ENCODE measurements around the gene HYI. TPM values are rescaled to one million over a fixed set of nuclear protein-coding genes. Genes with fewer than 3 reads are reported as not detected.

The HYI gene
- total and polyA plus RNA-seq, 2 experiments from 2014 or later: 14.3 to 18.9 TPM

GRCh38 chr1:43499898-43500297 lies 46.2 kb upstream of the HYI start:
- H3K27ac ChIP-seq (ENCODE audit: low read depth): no peak overlapping the region
- H3K9me2 ChIP-seq (ENCODE audit: insufficient read depth): no peaks in the 10 kb centered on the region
- no peaks in the 10 kb centered on the region for H3K79me2 ChIP-seq (replicated peaks; ENCODE audit: insufficient read depth)
- no peaks in the 10 kb centered on the region for H4K20me1 ChIP-seq (replicated peaks; ENCODE audit: insufficient read depth)
- H3K4me3 Mint-ChIP-seq: no peak overlapping the region
- peaks cover 13% of the 10 kb centered on the region for H3K9me3 Mint-ChIP-seq
- no peak for TF ChIP-seq ZNF462 (CRISPR knock-in tag; IDR thresholded peaks at IDR 0.05)
- 0 out of 4 replicates have a peak, but pooled peaks of 1 of the 2 experiments have one; percentile 15 for TF ChIP-seq CTCF (conservative IDR thresholded peaks at IDR 0.05; ENCODE audit: low read depth in 2 of 2)
- no peak overlapping the region for H2AFZ ChIP-seq
- no peaks in the 10 kb centered on the region for H3K36me3 ChIP-seq (ENCODE audit: insufficient read depth)
- peaks cover 7% of the 10 kb centered on the region for H3K4me1 Mint-ChIP-seq
- DNase-seq (ENCODE audit: low spot score) (peak; percentile 25), ATAC-seq (peak; percentile 61)
- H3K4me1 ChIP-seq (ENCODE audit: insufficient read depth): peaks cover 1% of the 10 kb centered on the region
- no peaks in the 10 kb centered on the region for H3K27me3 ChIP-seq (ENCODE audit: insufficient read depth)
- H3K27me3 Mint-ChIP-seq (ENCODE audit: insufficient read depth, low read depth, poor library complexity): peaks cover 6% of the 10 kb centered on the region
- no peak overlapping the region for H3K4me3 ChIP-seq
- H3K36me3 Mint-ChIP-seq (ENCODE audit: low read depth): peaks cover 5% of the 10 kb centered on the region
- H3K27ac Mint-ChIP-seq: no peak overlapping the region
- no peaks in the 10 kb centered on the region for H3F3A ChIP-seq (replicated peaks; ENCODE audit: low read depth)
- no peak overlapping the region for H3K4me2 ChIP-seq

GRCh38 chr1:43495204-43495603 lies 41.5 kb upstream of the HYI start:
- DNase-seq (ENCODE audit: low spot score) (peak; percentile 34), ATAC-seq (peak; percentile 59)
- peaks cover 12% of the 10 kb centered on the region for H3K4me1 ChIP-seq (ENCODE audit: insufficient read depth)
- TF ChIP-seq POLR2AphosphoS5 (IDR thresholded peaks at IDR 0.05; ENCODE audit: low read depth) (no peak), EZH2 (IDR thresholded peaks at IDR 0.05; ENCODE audit: low read depth, unreplicated experiment) (no peak)
- Mint-ChIP-seq H3K4me3 (no peak overlapping the region), H3K27ac (no peak overlapping the region), H3K4me1 (peaks cover 20% of the 10 kb centered on the region), H3K36me3 (ENCODE audit: low read depth) (peaks cover 2% of the 10 kb centered on the region; the same call in 1 of the 3 replicates), H3K9me3 (peaks cover 10% of the 10 kb centered on the region), H3K27me3 (ENCODE audit: insufficient read depth, low read depth, poor library complexity) (peaks cover 8% of the 10 kb centered on the region)
- H3F3A ChIP-seq (replicated peaks; ENCODE audit: low read depth): no peaks in the 10 kb centered on the region
- no peaks in the 10 kb centered on the region for H3K9me2 ChIP-seq (ENCODE audit: insufficient read depth)
- H3K36me3 ChIP-seq (ENCODE audit: insufficient read depth): no peaks in the 10 kb centered on the region
- H3K4me3 ChIP-seq: no peak overlapping the region
- H2AFZ ChIP-seq: no peak overlapping the region
- H4K20me1 ChIP-seq (replicated peaks; ENCODE audit: insufficient read depth): no peaks in the 10 kb centered on the region
- no peaks in the 10 kb centered on the region for H3K27me3 ChIP-seq (ENCODE audit: insufficient read depth)
- no peaks in the 10 kb centered on the region for H3K79me2 ChIP-seq (replicated peaks; ENCODE audit: insufficient read depth)
- no peak overlapping the region for H3K27ac ChIP-seq (ENCODE audit: low read depth)
- no peak overlapping the region for H3K4me2 ChIP-seq
